Activated CD8-positive, alpha-beta memory T cell treated with anti-CD3 and anti-CD28 coated beads, Interleukin-2, amount 50 U/mL, for 48 hours (primary cell): ENCODE measurements around the gene TNFRSF1B.

ENCODE experiments used
- DNase-seq: peaks from one replicate; pipeline ENCODE4 v3.0.0-alpha.2; 2020

The TNFRSF1B gene

GRCh38 chr1:12176298-12177118 lies 9.7 kb downstream of the TNFRSF1B start:
- no peak for DNase-seq

GRCh38 chr1:12177156-12177998 lies 10.6 kb downstream of the TNFRSF1B start:
- no peak for DNase-seq

GRCh38 chr1:12177999-12178441 lies 11.2 kb downstream of the TNFRSF1B start:
- peak; percentile 98 for DNase-seq

GRCh38 chr1:12178511-12178910 lies 11.7 kb downstream of the TNFRSF1B start:
- no peak for DNase-seq

GRCh38 chr1:12179111-12179519 lies 12.3 kb downstream of the TNFRSF1B start:
- peak; percentile 88 for DNase-seq

- DNase-seq: no peak
These were observed 12.9 kb downstream of the TNFRSF1B start for GRCh38 chr1:12179676-12180075.

- no peak for DNase-seq
These were observed 13.5 kb downstream of the TNFRSF1B start for GRCh38 chr1:12180315-12180714.

GRCh38 chr1:12180903-12181302 lies 14.1 kb downstream of the TNFRSF1B start:
- DNase-seq: no peak

- no peak for DNase-seq
These were observed 14.8 kb downstream of the TNFRSF1B start for GRCh38 chr1:12181568-12181967.

- DNase-seq: no peak
These were observed 15.7 kb downstream of the TNFRSF1B start for GRCh38 chr1:12182410-12182984.

- no peak for DNase-seq
These were observed 16.5 kb downstream of the TNFRSF1B start for GRCh38 chr1:12183095-12183794.

- no peak for DNase-seq
These were observed 17.4 kb downstream of the TNFRSF1B start for GRCh38 chr1:12184008-12184681.

GRCh38 chr1:12185036-12185917 lies 18.5 kb downstream of the TNFRSF1B start:
- DNase-seq: no peak

GRCh38 chr1:12185918-12186678 lies 19.3 kb downstream of the TNFRSF1B start:
- no peak for DNase-seq

- no peak for DNase-seq
These were observed 19.8 kb downstream of the TNFRSF1B start for GRCh38 chr1:12186679-12186985.

GRCh38 chr1:12188115-12188514 lies 21.3 kb downstream of the TNFRSF1B start:
- no peak for DNase-seq

- DNase-seq: no peak
These were observed 22.0 kb downstream of the TNFRSF1B start for GRCh38 chr1:12188657-12189327.

- DNase-seq: no peak
These were observed 22.5 kb downstream of the TNFRSF1B start for GRCh38 chr1:12189328-12189682.

GRCh38 chr1:12191242-12192032 lies 24.6 kb downstream of the TNFRSF1B start:
- DNase-seq: no peak
